ENCODE results near the gene MTA1. TPM values are rescaled to one million over a fixed set of nuclear protein-coding genes. Genes with fewer than 3 reads are reported as not detected.

MTA1 gene
- total RNA-seq (2014; rRNA removed; shearing (Covaris generic)), result 17.2 and 24.0 TPM in 2 replicates

DNA sequence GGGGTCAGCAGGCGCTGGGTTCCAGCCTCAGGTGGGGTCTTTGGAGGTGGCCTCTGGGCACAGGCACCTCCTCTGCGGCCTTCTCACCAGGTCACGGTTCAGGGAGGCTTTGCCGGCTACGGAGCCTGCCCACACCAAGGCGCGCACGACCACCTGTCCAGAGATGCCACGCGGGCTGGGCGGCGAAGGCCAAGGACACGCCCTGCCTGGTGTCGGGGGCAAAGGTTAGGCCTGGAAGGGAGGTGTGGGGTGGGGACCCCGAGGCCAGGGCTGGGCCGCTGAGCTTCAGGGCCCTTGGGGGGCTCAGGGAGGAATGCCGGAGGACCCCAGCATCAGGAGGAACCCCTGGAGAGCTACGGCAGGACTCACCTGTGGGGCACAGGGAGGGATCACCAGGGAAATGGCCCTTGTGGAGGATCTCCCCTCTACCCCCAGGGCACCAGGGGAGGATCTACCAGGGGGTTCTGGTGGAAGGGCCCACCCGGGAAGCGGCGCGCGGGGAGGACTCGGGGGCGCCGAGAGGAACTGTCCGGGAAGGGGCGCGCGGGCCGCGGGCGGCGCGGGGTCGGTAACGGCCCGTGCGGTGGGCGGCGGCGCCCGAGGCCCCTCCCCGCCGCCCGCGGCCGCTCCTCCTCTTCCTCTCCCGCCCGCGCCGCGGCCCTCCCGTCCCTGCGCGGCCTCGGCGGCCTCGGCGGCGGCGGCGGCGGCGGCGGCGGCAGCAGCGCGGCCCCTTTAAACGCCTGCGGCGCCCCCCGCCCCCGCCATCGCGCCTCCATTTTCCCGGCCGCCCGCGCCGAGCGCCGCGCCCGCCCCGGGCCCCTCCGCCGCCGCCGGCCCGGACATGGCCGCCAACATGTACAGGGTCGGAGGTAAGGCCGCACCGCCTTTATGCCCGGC is at the start of gene MTA1:
Gene MTA1, plus strand, starts transcription at position 633 of the 897 bp plus-strand sequence. Its CDS starts 209 bp downstream, at position 842.
- no peak for DNase-seq (ENCODE audit: low spot score)

DNA sequence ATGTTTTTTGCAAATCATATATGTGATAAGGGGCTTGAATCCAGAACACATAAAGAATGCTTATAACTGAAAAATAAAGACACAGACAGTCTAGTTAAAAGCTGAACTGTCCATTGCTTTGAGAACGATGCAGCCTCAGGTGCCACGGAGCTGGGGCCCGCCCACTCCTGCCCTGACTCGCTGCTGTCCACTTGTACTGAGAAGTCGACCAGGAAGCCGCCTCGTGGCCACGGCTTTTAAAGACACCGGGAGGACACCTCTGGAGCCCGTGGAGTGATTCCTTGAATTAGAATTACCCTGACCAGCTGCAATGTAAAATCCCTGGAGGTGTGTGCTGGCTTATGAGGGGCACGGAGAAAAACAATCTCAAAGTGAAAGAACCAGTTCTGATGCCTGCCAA is 45.2 kb upstream of the MTA1 start:
- DNase-seq (ENCODE audit: low spot score), result no peak

DNA sequence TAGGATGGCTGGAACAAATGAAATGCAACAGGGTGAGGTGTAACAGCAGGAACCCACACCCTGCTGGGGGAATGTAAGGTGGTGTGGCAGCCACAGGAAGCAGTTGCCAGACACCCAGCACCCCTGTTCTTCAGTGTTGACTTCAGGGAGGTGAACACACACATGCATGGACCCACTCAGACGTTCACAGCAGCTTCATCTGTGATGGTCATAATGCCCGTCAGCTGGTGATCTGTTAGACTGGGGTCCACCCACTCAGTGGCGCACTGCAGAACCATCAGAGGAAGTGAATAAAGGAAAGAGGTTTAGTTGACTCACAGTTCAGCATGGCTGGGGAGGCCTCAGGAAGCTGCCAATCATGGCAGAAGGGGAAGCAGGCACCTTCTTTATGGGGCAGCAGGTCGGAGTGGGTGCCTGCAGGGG is 44.0 kb upstream of the MTA1 start:
- DNase-seq (ENCODE audit: low spot score), result no peak

DNA sequence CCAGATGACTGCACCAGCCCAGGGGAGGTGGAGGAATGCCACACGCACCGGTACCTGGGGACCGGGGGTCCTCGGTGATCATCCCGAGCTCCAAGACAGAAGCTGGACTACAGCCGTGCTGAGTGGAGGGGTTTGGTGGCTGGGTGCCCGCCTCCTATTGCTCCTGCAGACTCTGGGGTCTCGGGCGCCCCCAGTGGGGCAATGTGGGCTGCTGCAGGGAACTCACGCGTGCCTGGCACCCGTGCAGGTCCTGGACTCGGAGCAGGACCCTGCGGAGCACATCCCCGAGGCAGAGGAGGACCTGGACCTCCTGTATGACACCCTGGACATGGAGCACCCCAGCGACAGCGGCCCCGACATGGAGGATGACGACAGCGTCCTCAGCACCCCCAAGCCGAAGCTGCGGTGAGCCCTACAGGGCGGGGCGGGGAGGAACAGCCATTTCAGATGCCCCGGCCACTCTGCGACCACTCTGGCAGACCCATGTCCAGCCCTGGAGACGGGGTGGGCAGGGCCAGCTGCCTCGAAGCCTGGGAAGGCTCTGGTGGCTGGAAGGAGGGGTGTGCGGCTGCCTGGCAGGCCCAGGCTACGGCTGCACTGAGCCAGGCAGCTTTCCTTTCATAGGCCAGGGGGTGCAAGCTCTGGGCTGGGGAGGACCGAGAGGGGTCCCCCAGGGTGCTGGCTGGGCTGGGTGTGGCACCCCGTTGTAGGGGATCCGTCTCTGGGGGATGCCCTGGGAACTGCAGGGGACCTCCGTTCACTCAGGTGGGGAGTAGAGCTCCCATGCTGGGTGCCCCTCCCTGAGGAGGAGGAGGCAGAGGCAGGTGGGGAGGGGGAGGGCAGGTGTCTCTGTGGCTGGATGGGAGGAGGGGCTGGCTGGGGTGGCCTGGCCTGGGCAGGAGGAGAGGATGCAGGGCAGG is 42.8 kb upstream of the MTA1 start:
- no peak for DNase-seq (ENCODE audit: low spot score)

DNA sequence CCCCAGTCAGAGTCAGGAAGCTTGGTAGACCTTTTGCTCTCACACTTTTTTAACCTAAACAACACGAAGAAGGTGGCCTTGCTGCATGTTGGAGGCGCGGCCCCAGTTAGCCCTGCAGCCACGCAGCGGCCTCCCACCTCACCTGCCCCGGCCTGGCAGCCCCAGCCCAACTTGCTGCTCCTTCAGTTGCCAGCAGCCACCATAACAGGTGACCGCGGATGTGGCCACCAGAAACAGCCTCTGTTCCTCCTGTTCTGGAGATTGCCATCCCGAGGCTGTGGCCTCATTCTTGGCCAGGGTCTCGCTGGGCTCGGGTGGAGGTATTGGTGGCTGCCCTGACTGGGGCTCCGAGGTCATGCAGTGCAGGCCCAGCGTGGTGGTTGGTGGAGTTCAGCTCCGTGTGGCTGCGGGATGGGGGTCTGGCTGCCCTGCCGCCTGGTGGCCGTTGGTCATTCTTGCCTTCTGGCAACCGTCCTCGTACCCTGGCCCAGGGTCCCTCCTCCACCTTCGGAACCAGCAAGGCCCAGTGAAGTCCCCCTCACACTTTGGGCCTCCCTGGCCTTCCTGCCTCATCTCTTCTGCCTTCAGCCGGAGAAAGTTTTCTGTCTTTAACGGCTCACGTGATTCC is 42.0 kb upstream of the MTA1 start:
- DNase-seq (ENCODE audit: low spot score), result no peak

DNA sequence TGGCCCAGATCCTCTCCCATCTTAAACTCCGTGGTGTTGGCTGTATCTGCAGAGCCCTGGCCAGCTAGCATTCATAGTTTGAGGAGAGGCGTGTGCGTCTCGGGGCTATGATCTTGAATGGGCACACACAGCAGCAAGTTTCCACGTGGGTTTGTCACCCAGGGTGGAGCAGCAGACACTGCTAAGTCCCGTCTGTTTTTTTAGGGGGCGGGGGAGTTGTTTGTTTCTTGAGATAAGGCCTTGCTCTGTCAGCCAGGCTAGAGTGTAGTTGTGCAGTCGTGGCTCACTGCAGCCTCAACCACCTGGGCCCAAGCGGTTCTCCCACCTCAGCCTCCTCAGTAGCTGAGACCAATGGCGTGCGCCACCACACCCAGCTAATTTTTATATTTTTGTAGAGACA is 41.4 kb upstream of the MTA1 start:
- no peak for DNase-seq (ENCODE audit: low spot score)

DNA sequence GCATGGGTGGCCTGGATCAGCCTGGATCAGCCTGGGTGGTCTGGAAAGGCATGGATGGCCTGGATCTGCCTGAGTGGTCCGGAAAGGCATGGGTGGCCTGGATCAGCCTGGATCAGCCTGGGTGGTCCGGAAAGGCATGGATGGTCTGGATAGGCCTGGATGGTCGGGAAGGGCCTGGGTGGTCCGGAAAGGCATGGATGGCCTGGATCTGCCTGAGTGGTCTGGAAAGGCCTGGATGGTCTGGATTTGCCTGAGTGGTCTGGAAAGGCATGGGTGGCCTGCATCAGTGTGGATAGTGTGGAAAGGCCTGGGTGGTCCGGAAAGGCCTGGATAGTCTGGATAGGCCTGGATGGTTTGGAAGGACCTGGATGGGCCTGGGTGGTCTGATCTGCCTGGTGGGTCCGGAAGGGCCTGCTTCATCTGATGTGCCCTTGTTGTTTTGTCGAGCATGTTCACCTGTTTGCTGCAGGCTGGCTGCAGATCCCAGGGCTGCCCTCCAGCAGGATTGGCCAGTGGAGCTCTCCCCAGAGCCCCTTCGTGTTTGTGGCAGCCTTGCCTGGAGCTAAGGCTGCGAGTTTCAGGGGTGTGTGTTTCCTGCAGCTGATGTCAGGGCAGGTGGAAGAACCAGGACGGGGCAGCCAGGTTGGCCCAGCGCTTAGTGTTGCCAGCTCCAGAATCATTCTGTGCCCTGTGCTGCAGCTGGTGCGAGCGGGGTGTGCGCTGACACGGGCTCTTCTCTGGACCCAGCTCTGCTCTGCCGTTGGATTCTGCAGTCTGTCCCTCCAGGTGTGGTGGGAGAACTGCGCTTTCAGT is 40.5 kb upstream of the MTA1 start:
- DNase-seq (ENCODE audit: low spot score), result no peak

DNA sequence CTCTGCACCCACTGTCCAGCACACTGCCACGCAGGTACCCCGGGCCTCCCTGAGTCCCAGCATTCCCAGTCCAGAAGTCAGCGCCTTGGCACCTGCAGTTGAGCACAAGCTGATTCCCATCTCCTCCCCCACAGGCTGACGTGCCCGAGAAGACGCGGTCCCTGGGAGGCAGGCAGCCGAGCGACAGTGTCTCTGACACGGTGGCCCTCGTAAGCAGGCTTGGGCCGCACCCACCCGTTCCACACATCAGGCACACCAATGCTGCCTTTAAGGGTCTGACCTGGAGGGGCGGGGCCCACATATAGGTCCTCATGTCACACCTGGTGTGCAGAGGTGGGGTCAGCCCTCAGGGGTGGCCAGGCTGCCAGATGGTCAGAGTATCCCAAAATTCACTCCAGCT is 39.7 kb upstream of the MTA1 start:
- no peak for DNase-seq (ENCODE audit: low spot score)

DNA sequence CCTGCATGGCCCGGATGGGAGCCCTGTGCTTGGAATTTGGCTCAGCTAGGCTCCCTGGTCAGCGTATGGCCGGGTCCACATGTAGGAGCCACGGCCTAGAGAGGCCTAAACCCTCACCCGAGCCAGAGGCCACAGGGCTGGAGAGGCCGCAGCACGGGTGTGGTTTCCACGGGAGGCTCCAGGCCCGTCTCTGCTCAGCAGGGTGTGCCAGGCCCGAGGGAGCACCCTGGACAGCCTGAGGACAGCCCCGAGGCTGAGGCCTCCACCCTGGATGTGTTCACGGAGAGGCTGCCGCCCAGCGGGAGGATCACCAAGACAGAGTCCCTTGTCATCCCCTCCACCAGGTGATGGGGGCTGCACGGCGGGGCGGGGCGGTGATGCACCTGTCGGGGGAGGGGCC is 38.9 kb upstream of the MTA1 start:
- no peak for DNase-seq (ENCODE audit: low spot score)

DNA sequence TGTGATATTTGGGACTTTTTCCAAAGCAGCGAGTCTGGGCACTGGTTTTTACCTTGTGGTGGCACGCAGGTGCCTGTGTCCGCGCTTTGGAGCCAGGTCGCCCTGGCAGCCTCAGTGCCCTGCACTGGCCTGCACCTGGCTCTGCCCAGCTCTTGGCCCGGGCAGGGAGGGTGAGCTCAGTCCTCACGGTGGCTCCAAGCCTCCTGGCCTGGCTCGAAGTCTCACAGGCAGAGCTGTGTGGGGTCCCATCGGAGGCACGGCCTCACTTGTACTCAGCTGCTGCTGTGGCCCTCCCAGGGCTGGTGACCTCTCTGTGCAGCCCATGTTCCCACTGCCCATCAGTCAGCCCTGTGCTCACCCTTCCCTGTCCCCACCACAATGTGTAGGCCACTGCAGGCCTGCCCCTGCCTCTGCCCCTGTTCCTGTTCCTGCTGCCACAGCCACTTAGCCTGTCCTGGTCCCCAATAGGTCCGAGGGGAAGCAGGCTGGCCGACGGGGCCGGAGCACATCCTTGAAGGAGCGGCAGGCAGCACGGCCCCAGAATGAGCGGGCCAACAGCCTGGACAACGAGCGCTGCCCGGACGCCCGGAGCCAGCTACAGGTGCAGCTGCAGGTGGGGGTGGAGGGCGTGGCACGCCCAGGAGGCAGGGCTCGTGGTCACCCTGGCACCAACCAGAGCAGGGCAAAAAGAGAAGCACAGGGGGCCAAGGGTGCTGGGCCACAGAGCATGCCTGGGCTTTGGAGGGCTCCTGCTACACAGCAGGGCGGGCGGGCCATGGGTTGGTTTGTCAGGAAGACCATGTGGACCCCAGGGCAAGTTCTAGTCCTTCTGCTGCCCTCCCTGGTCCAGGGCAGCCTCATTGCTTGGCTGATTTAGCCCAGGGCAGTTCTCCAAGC is 37.9 kb upstream of the MTA1 start:
- no peak for DNase-seq (ENCODE audit: low spot score)

DNA sequence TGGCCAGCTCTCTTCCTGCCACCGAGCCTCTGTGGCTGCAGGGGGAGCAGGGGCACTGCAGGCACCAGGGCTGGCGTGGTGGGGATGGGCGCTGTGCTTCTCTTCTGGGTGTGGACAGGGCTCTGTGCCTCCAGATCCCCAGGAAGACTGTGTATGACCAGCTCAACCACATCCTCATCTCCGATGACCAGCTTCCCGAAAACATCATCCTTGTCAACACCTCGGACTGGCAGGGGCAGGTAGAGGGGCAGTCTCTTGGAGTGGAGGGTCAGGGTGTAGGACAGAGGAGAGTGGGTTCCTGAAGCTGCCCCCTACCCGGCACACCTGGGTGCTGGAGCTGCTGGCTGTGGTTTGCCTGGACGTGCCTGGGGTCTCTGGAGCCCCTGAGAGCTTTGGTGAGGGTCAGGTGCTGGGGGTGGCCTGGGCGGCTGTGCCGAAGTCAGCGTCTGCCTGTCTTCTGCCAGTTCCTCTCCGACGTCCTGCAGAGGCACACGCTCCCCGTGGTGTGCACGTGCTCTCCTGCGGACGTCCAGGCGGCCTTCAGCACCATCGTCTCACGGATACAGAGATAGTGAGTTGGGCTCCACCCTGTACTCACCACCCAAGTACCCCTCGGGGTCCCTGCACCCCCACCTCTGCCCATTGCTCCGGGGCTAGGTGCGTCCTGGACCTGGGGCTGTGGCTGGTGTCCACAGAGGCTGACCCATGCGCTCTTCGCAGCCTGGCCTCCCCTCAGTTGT is 37.1 kb upstream of the MTA1 start:
- DNase-seq (ENCODE audit: low spot score), result no peak

DNA sequence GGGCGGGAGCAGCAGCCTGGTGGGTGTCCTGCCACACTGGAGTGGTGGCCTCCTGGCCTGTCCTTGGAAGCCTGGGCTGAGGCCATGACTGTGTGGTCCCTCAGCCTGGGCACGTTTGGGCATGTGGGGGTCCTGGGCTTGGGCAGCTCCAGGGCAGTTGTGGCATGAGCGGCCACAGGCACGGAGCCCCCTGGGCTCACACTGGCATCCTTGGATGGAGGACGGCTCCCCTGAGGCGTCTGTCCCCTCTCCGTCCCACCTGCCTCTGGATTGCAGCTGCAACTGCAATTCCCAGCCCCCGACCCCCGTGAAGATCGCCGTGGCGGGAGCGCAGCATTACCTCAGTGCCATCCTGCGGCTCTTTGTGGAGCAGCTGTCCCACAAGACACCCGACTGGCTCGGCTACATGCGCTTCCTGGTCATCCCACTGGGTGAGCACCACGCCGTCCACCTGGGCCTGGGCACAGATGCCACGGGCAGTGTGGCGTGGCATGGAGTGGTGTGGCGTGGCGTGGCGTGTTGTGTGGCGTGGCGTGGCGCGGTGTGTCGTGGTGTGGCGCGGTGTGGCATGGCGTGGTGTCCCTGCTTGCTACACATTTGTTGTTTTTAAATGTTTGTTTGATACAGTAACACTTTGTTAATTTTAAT is 36.4 kb upstream of the MTA1 start:
- no peak for DNase-seq (ENCODE audit: low spot score)

DNA sequence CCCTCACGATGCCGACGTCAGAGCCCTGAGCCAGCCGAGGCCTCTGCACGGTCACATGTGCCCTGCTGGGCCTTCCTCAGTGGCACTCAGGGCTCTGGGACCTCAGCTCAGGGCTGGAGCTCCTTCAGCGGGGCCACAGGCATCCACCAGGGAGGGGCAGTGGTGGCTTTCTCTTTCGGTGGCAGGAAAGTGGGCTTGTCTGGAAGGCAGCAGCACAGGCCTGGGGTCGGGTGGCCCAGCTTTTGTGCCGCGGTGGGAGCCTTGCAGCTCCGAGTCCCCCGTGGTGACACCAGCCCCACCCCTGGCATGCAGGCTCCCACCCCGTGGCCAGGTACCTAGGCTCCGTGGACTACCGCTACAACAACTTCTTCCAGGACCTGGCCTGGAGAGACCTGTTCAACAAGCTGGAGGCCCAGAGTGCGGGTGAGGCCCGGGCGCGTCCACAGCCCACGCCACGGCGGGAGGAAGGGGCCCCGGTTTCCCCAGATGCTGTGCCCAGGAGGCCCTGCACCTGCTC is 35.5 kb upstream of the MTA1 start:
- DNase-seq (ENCODE audit: low spot score), result no peak

DNA sequence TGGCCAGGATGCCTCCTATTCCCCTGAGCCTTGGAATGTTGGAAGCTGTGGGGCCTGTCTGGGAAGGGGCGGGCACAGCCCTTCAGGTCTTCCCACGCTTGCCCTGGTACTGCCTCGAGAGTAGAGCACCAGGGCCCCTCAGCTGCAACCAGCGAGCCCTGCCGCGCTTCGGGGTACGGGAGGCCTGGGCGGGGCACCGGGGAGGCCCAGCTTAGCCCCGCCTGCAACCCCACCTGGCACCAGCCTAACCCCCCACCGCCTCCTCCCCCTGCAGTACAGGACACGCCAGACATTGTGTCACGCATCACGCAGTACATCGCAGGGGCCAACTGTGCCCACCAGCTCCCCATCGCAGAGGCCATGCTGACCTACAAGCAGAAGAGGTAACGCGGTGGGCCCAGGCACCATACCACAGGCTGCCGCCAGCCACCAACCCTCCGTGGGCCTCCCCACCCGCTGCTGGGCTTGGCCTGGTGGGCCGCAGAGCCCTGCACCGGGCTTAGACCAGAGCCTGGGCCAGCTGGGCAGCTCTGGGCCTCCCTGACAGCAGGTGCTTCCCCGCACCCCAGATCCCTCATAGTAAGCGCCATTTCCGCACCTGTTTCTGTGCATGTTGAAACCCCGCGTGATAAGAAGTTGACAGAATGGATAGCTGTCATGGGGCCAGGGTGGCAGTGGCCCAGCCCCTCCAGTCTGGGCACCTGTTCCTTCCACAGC is 34.9 kb upstream of the MTA1 start:
- no peak for DNase-seq (ENCODE audit: low spot score)

DNA sequence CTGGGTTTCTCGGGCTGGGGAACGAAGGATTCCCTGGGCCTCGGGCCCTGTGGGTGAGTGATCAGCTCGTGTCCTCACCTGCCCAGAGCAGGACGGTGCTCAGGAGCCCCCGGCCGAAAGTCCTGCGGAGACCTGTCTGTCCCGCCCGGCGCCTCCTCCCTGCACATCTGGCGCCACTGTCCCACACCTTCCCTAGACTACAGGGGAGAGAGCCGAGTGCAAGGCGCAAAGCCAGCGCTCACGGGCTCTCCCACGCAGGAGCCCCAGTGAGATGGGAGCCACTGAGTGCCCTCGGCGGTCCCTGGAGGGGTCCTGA is 34.3 kb upstream of the MTA1 start:
- no peak for DNase-seq (ENCODE audit: low spot score)

DNA sequence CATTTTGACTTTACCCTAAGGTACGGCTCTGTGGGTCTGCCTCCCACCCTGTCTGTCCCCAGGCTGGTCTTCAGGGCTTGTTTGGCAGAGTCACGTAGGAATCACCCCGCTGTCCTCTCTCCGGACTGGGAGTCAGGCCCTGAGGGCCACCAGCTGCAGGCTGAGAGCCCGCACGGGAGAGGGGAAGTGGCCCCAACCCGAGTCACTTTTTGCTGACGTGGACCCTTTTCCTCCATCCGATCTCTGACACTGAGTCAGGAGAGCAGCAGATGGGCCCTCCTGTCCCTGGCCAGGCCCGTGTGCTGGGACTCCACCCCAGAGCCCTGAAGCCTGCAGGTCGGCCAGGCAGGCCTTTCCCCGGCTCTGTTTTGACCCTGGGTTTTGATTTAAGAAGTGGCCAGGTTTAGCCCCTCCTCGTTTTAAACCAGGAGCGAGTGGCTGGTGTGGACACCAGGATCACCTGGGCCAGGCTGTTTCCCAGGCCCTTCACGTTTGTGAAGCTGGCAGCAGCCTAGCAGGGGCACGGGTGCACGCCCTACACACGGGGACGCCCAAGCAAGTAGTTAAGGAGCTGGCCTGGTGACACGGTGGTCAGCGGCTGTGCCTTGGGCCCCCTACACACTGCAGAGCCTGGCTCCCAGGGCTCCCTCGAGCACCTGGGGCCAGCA is 33.8 kb upstream of the MTA1 start:
- no peak for DNase-seq (ENCODE audit: low spot score)

Measured in H4 (cell line).